ENCODE results near the gene RNF187. TPM values are rescaled to one million over a fixed set of nuclear protein-coding genes. Genes with fewer than 3 reads are reported as not detected.

Gene RNF187
- 10 to 100 TPM; 13.9 to 42.4 (median 24.8) TPM for polyA plus RNA-seq

GRCh38 chr1:228487336-228488124 is at the start of gene RNF187:
TSS of gene RNF187 (plus strand) at chr1:228487382.
- no peaks in the 10 kb centered on the region for H3K9me3 Mint-ChIP-seq
- peaks cover 32 to 43% of the 10 kb centered on the region in 2 donors for H3K4me1 Mint-ChIP-seq
- H3K27ac Mint-ChIP-seq = peak within 1 kb of the TSS; percentile 99 to 100 (median 100)
- peaks cover 4 to 14% (median 12%) of the 10 kb centered on the region in 3 donors for H3K27me3 Mint-ChIP-seq (ENCODE audit: low read depth in 3 of 3)
- peaks cover 4 to 14% (median 9%) of the 10 kb centered on the region in 3 donors for H3K36me3 Mint-ChIP-seq
- H3K4me3 Mint-ChIP-seq = peak within 1 kb of the TSS; percentile 93 to 98 (median 95)
- DNase-seq = no peak

- no peak for DNase-seq
- H3K36me3 Mint-ChIP-seq = no peaks in the 10 kb centered on the region
- no peak overlapping the region for H3K4me3 Mint-ChIP-seq
- peaks cover 0 to 1% (median 0%) of the 10 kb centered on the region in 6 donors for H3K9me3 Mint-ChIP-seq
- peaks cover 0 to 1% of the 10 kb centered on the region in 2 donors for H3K4me1 Mint-ChIP-seq
- H3K27ac Mint-ChIP-seq = no peak overlapping the region
- H3K27me3 Mint-ChIP-seq (ENCODE audit: low read depth in 3 of 3) = peaks cover 10 to 23% (median 13%) of the 10 kb centered on the region in 3 donors
Measured at GRCh38 chr1:228437424-228437962, 49.7 kb upstream of the RNF187 start.

- Mint-ChIP-seq H3K27ac (no peak overlapping the region), H3K4me3 (no peak overlapping the region), H3K36me3 (no peaks in the 10 kb centered on the region), H3K4me1 (peaks cover 0 to 1% of the 10 kb centered on the region in 2 donors), H3K27me3 (ENCODE audit: low read depth in 3 of 3) (peaks cover 10 to 31% (median 10%) of the 10 kb centered on the region in 3 donors), H3K9me3 (peaks cover 0 to 1% (median 0%) of the 10 kb centered on the region in 6 donors)
- DNase-seq = no peak
Measured at GRCh38 chr1:228438266-228438665, 48.9 kb upstream of the RNF187 start.

GRCh38 chr1:228440761-228441500 is 46.3 kb upstream of the RNF187 start:
- DNase-seq = no peak
- Mint-ChIP-seq H3K36me3 (no peaks in the 10 kb centered on the region), H3K4me1 (peaks cover 9% of the 10 kb centered on the region in 2 donors), H3K27me3 (ENCODE audit: low read depth in 3 of 3) (peaks cover 17 to 35% (median 24%) of the 10 kb centered on the region in 3 donors), H3K9me3 (no peaks in the 10 kb centered on the region), H3K4me3 (no peak overlapping the region), H3K27ac (no peak overlapping the region)

DNA sequence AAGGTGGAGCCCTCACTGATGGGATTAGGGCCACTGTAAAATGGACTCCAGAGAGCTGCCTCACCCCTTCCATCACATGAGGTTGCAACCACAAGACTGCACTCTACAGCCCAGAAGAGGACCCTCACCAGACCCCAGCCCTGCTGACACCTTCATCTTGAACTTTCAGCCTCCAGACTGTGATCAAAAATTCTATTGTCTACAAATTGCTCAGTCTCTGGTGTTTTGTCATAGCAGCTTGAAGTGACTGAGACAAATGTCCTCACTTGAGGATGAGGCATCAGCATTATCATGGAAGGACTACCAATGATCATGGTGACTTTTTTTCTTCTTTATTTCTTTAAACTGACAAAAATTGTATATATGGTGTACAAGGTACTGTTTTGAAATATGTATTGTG is 43.8 kb upstream of the RNF187 start:
- Mint-ChIP-seq H3K27me3 (ENCODE audit: low read depth in 3 of 3) (peaks cover 20 to 42% (median 31%) of the 10 kb centered on the region in 3 donors), H3K27ac (no peak overlapping the region), H3K36me3 (no peaks in the 10 kb centered on the region), H3K4me1 (peaks cover 11 to 12% of the 10 kb centered on the region in 2 donors), H3K9me3 (no peaks in the 10 kb centered on the region), H3K4me3 (no peak overlapping the region)
- no peak for DNase-seq

DNA sequence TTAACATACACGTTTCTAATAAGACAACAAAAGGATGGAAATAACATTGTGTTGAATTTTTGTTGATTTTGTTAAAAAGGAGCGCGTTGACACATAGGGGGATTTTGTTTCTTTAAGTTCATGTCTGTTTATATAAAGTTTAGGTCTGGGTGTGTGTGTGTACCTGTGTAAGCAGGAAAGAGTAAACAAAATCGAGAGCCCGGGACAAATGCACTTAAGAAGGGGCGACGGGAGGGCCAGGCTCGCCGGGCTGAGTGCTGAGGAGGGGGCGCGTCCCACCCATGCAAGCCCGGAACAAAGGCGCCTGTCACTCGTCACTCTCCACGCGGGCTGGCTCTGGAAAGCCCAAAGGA is 41.7 kb upstream of the RNF187 start:
- DNase-seq = no peak
- Mint-ChIP-seq H3K27me3 (ENCODE audit: low read depth in 3 of 3) (peaks cover 21 to 42% (median 26%) of the 10 kb centered on the region in 3 donors), H3K4me1 (peaks cover 11 to 12% of the 10 kb centered on the region in 2 donors), H3K27ac (no peak overlapping the region), H3K36me3 (no peaks in the 10 kb centered on the region), H3K9me3 (no peaks in the 10 kb centered on the region), H3K4me3 (peak overlapping the region; percentile 58 to 80 (median 66))

GRCh38 chr1:228445843-228446650 is 41.1 kb upstream of the RNF187 start:
- Mint-ChIP-seq H3K9me3 (no peaks in the 10 kb centered on the region), H3K4me3 (peak overlapping the region; percentile 58 to 80 (median 66)), H3K27me3 (ENCODE audit: low read depth in 3 of 3) (peaks cover 21 to 41% (median 26%) of the 10 kb centered on the region in 3 donors), H3K36me3 (no peaks in the 10 kb centered on the region), H3K4me1 (peaks cover 11 to 12% of the 10 kb centered on the region in 2 donors), H3K27ac (no peak overlapping the region)
- DNase-seq = peak in 2 of 3 donors; percentile 15 to 24

GRCh38 chr1:228446852-228447251 is 40.3 kb upstream of the RNF187 start:
- no peak for DNase-seq
- no peak overlapping the region for H3K27ac Mint-ChIP-seq
- H3K36me3 Mint-ChIP-seq = no peaks in the 10 kb centered on the region
- no peaks in the 10 kb centered on the region for H3K9me3 Mint-ChIP-seq
- H3K4me1 Mint-ChIP-seq = peaks cover 11 to 12% of the 10 kb centered on the region in 2 donors
- peaks cover 16 to 39% (median 24%) of the 10 kb centered on the region in 3 donors for H3K27me3 Mint-ChIP-seq (ENCODE audit: low read depth in 3 of 3)
- peak overlapping the region in 2 of 5 donors; percentile 15 to 49 for H3K4me3 Mint-ChIP-seq

DNA sequence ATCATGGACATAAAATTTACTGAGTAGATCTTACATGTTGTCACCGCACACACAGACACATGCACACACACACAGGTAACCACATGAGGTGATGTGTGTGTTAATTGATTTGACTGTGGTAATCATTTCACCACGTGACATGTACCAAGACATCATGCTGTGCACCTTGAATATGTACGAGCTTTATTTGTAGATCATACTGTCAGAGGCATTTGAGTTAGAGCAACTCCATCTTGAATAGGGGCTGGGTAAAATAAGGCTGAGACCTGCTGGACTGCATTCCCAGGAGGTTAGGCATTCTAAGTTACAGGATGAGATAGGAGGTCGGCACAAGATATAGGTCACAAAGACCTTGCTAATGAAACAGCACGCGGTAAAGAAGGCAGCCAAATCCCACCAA is 38.8 kb upstream of the RNF187 start:
- H3K9me3 Mint-ChIP-seq = no peaks in the 10 kb centered on the region
- peaks cover 0 to 3% (median 0%) of the 10 kb centered on the region in 3 donors for H3K36me3 Mint-ChIP-seq
- DNase-seq = no peak
- H3K27me3 Mint-ChIP-seq (ENCODE audit: low read depth in 3 of 3) = peaks cover 16 to 28% (median 25%) of the 10 kb centered on the region in 3 donors
- peaks cover 12 to 13% of the 10 kb centered on the region in 2 donors for H3K4me1 Mint-ChIP-seq
- H3K27ac Mint-ChIP-seq = no peak overlapping the region
- H3K4me3 Mint-ChIP-seq = no peak overlapping the region

GRCh38 chr1:228450200-228450599 is 37.0 kb upstream of the RNF187 start:
- Mint-ChIP-seq H3K36me3 (peaks cover 0 to 5% (median 3%) of the 10 kb centered on the region in 3 donors), H3K27me3 (ENCODE audit: low read depth in 3 of 3) (peaks cover 8 to 17% (median 15%) of the 10 kb centered on the region in 3 donors), H3K9me3 (no peaks in the 10 kb centered on the region), H3K4me1 (peaks cover 14 to 15% of the 10 kb centered on the region in 2 donors), H3K27ac (no peak overlapping the region), H3K4me3 (no peak overlapping the region)
- no peak for DNase-seq

GRCh38 chr1:228452194-228453021 is 34.8 kb upstream of the RNF187 start:
- peaks cover 0 to 5% (median 3%) of the 10 kb centered on the region in 3 donors for H3K36me3 Mint-ChIP-seq
- H3K4me1 Mint-ChIP-seq = peaks cover 19 to 24% of the 10 kb centered on the region in 2 donors
- no peak overlapping the region for H3K4me3 Mint-ChIP-seq
- H3K27me3 Mint-ChIP-seq (ENCODE audit: low read depth in 3 of 3) = peaks cover 2 to 8% (median 8%) of the 10 kb centered on the region in 3 donors
- no peaks in the 10 kb centered on the region for H3K9me3 Mint-ChIP-seq
- DNase-seq = no peak
- no peak overlapping the region for H3K27ac Mint-ChIP-seq

DNA sequence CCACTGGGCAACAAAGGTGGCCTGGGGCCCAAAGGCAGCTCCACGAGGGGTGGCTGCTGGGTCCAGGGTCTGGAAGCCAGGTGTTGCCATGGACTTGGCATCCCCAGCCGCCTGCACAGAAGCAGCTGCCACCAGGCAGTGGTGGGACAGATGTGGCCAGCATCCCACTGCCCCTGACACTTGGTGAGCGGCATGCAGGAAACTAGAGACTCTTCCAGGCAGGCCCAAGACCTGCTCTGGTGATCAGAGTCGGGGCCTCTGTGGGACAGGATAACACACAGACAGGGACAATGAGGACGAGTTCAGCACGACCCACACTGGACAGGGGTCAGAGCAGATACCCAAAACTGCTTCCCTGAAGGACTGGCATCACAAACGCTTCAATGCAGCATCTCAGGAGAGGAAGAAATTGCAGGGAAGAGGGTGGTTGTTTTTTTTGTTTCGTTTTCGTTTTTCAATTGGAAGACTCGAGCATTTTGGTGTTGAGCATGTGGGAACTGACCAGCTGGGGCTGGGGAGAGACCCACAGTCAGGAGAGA is 34.1 kb upstream of the RNF187 start:
- no peak for DNase-seq
- Mint-ChIP-seq H3K4me1 (peaks cover 24 to 31% of the 10 kb centered on the region in 2 donors), H3K27me3 (ENCODE audit: low read depth in 3 of 3) (peaks cover 5 to 12% (median 12%) of the 10 kb centered on the region in 3 donors), H3K9me3 (no peaks in the 10 kb centered on the region), H3K36me3 (peaks cover 0 to 5% (median 3%) of the 10 kb centered on the region in 3 donors), H3K27ac (no peak overlapping the region), H3K4me3 (no peak overlapping the region)

Measured in immature natural killer cell (primary cell).